IMR-90 (cell line): ENCODE data around the gene PACSIN2.

Experiments
- CEBPB ChIP-seq: IDR thresholded peaks from 2 replicates; pipeline ENCODE4 v1.6.1; 2012; ENCODE audit warnings: low read depth, low read length, improper control_type of control experiment
- CTCF ChIP-seq: conservative IDR thresholded peaks from 2 replicates; pipeline ENCODE4 v1.5.1; 2012; ENCODE audit warnings: mild to moderate bottlenecking, low read depth, low read length, improper control_type of control experiment
- MAZ ChIP-seq: IDR thresholded peaks from 2 replicates; pipeline ENCODE4 v1.6.1; 2012; ENCODE audit warnings: low read depth, mild to moderate bottlenecking, low read length, improper control_type of control experiment, moderate library complexity, borderline replicate concordance
- NFE2L2 ChIP-seq: fragments of 150-350 bp; IDR thresholded peaks from 2 replicates; pipeline ENCODE4 v1.6.1; 2016; ENCODE audit warnings: low read depth, mild to moderate bottlenecking, low read length
- POLR2A ChIP-seq: IDR thresholded peaks from 2 replicates; pipeline ENCODE4 v1.6.1; 2012; ENCODE audit warnings: mild to moderate bottlenecking, low read depth, low read length
- RAD21 ChIP-seq: IDR thresholded peaks from 2 replicates; pipeline ENCODE4 v1.6.1; 2012; ENCODE audit warnings: low read length, improper control_type of control experiment
- RCOR1 ChIP-seq: IDR thresholded peaks from 2 replicates; pipeline ENCODE4 v1.6.1; 2012; ENCODE audit warnings: mild to moderate bottlenecking, low read length, improper control_type of control experiment; ENCODE audit not compliant: insufficient replicate concordance
- SMC3 ChIP-seq: fragments of 150-350 bp; IDR thresholded peaks from 2 replicates; pipeline ENCODE4 v1.6.1; 2016; ENCODE audit warnings: low read depth, mild to moderate bottlenecking, antibody characterized with exemption, low read length, moderate library complexity

GRCh38 chr22:43014316-43014868, 557 bp downstream of the PACSIN2 start:
- no peak for TF ChIP-seq POLR2A
- no peak for TF ChIP-seq RCOR1
- no peak for TF ChIP-seq CTCF
- no peak for TF ChIP-seq NFE2L2
- TF ChIP-seq SMC3: no peak
- no peak for TF ChIP-seq RAD21
- no peak for TF ChIP-seq CEBPB
- no peak; the same call in 1 of the 2 replicates for TF ChIP-seq MAZ
